GM21367 (cell line): Measurements from ENCODE around the gene MESD.

Experiments used
- ATAC-seq: cut with Tn5 transposase; IDR thresholded peaks from one replicate; pipeline ENCODE4 v1.9.1; 2021; ENCODE audit not compliant: unreplicated experiment

The MESD gene

DNA sequence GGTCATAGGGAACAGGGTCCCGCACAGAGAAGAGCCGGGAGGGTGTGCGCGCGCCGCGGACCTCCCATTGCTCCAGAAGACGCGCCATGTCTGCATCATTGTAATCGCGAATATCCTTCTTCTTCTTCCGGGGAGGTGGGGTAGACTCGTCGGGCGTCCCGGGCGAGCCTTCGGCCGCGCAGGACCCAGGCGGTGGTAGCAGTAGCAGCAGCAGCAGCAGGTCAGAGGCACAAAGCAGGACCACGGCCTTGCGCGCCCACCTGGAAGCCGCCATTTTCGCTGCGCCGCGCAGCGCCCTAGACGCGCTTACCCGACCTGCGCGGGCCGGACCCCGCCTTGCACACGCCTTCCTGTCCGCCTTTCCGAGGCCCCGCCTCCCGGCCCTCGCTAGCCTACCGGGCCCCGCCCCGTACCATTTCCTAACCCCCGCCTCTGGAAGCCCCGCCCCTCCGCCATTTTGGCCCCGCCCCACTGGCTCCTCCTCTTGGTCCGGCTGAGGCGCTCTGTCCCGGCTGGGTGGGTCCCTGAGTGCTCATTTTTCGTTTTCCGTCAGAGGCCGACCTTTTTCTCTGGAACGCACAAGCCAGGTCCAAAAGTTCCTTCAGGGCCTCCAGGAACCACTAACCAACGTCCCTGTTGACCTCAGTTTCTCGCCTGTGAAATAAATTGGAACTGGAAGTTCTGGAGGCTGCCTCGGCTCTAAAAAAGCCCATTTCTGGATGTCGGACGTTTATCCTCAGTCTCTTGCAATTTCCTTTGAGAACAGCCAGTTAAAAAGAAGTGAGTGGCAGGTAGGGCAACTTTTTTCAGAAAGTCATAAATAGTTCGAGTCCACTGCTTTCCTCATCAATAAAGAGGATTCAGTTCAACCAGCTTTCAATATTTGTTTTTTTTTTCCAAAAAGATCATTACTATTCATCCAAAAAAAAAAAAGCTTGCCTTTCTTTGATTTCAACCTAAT is at the start of gene MESD:
MESD (minus strand) TSS at position 302 of the 961 bp plus-strand sequence; CDS start at position 274, 28 bp downstream.
- peak; percentile 94 for ATAC-seq

DNA sequence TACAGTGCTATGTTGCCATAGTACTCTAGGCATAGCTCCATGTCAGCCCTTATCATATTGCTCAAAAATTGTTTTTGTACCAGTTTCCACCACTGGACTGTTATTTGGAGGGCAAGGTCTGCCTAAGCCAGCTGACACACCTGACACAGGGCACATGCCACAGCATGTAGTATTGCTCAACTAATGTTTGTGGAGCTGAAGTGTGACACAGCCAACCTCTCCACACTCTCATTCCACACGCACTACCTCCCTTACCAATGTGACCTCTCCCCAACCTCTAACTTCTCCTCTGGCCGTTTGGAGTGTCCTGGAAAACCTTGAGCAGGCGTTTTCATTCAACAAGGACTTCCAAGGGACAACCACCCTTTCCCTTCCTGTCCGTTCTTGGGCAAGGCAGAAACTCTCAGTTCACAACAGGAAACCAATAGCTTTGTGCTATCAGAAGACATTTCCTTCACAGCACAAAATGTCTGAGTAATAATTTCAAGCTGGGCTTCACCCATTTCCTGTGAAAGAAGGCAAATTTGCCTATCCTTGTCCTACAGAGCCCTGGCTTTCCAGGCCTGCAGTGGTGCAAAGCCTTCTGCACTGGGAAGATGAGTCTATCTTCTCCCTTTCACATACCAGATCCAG is 49.5 kb upstream of the MESD start:
- ATAC-seq, result no peak

DNA sequence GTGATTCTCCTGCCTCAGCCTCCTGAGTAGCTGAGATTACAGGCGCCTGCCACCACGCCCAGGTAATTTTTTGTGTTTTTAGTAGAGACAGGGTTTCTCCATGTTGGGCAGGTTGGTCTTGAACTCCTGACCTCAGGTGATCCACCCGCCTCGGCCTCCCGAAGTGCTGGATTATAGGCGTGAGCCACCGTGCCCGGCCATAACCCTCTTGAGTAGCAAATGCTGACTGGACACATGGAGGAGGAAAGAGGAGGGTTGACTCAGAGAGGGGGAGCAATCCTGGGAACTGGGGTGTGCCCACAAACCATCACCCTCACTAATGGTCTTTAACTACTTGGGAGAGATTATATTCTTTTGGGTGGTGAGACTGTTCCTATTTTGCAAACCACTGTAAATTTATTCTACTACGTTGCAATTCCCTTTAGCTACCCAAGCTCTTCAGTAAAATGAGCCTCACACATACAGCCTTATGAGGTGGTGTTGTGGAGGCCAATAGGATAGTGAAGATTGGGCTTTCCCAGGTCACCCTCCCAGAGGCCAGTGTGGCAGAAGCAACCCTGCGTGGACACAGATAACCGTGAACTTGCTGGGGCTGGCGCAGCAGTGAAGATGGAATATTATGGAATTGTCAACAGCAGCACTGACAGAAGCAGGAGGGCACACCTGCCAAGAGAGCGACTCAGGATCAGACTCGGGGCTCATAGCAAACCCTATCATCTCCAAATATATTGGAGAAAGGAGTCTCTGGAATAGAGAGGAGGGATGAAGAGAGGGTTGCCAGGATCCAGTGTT is 48.5 kb upstream of the MESD start:
- no peak for ATAC-seq

DNA sequence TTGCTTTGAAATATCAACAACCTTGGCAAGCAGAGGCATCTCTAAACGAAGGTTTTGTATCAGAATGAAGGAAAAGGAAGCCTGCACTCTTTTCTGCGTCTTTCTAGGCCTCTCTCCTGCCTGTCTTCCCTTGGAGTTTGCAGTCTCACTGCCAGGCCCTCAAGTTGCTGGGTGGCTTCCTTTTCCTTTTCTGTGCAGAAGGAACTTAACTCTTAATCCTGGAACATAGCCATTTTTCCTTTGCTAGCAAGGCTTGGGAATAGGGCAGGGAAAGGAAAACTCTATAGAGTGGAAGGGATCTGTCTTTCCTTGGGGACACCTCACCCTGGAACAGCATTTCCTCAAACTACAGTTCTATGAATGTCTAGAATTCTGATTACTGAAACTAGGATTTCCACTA is 43.9 kb upstream of the MESD start:
- ATAC-seq, result no peak

DNA sequence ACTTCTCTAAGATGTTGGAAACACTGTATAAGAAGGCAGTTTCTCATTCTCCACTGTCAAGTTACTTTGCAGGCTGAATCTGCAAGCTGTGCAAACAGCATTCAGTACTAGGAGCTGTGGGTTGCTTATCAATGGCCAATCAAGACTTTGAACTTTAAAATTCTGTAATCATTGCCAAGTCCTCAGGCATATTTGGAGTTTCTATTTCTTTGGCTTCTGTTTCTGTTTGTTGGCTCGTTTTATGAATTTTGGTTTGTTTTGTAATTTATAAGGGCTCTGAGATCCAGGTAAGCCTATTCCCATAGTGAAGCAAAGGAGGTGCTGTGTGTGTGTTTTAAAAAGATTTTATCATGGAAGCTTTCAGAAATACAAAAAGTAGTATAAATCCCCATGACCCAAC is 43.2 kb upstream of the MESD start:
- ATAC-seq, result no peak

DNA sequence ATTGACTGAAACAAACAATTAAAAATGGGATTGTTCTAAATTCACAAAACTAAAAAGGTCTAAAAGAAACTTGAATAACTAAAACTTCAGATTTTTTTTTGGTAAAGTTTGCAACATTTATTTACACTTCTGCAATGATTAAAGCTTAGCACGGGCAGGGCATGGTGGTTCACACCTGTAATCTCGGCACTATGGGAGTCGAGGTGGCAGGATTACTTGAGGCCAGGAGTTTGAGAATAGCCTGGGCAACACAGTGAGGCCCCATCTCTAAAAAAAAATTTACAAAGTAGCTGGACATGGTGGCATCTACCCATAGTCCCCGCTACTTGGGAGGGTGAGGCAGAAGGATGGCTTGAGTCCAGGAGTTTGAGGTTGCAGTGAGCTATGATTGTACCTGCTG is 42.7 kb upstream of the MESD start:
- ATAC-seq, result no peak

DNA sequence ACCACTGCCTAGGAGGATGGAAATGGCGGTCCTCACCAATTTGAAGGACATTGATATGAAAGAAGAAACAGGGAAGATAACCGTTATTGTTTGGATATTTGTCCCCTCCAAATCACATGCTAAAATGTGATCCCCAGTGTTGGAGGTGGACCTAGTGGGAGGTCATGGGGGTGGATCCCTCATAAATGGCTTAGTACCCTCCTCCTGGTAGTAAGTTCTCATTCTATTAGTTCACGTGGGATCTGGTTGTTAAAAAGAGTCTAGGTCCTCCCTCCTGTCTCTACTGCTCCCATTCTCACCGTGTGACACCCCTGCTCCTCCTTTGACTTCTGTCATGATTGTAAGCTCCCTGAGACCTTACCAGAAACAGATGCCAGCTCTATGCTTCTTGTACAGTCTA is 41.6 kb upstream of the MESD start:
- no peak for ATAC-seq

DNA sequence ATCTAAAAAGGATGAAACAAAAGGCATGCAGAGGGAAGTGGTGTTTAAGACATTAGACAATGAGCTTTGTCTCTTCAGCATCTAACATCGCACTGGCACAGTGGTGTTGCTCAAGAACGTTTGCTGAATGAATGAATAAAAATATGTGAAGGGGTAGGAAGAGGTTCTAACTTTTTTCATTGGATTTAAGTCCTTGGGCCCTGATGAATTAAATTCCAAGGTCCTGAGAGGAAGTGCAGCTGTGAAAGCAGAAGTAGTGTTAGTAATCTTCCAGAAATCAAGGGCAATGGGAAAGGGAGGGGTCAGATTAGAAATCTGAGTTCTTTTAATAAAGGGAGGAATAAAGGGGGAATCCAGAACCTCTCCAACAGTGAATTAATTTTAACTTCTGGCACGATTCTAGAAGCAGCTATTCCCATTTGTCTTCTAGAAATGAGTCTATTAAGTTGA is 40.7 kb upstream of the MESD start:
- ATAC-seq, result no peak

DNA sequence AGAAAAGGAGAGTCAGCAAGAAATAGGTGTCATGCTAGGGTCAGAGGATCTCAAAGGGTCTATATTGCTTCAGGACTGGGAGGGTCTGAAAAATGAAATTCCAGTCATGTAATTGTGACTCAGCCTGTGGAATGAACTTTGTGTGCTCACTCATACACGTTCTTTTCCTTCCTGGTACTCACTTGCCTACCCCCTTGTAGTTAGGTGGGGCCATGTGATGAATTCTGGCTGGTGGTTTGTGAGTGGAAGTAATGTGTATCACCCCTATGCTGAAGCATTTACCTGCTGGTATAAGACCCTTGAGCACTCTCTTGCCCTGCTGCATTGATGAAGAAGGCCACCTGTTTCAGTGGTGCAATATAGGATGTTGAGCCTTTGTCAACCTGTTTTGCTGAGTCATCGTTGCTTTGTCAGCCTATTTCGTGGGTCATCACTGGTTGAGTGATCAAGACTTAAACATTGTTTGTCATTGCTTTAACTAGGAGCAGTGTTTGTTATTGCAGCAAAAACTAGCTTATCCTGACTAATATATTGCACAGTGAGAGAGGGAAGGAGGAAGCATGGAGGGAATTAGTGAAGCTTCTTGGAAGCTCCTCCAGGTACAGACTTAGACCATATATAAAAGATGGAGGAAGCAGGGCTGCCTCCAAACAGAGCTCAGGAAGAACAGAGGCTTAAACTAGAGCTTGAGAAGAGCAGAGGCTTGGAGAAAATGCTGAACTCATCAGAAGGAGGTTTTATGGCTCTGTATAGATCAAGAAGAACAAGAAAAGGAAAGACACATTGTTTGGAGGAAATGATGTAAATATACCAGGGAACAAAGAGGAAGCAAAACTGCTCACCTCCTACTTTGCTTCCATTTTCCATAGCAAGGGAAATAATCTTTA is 40.0 kb upstream of the MESD start:
- no peak for ATAC-seq

DNA sequence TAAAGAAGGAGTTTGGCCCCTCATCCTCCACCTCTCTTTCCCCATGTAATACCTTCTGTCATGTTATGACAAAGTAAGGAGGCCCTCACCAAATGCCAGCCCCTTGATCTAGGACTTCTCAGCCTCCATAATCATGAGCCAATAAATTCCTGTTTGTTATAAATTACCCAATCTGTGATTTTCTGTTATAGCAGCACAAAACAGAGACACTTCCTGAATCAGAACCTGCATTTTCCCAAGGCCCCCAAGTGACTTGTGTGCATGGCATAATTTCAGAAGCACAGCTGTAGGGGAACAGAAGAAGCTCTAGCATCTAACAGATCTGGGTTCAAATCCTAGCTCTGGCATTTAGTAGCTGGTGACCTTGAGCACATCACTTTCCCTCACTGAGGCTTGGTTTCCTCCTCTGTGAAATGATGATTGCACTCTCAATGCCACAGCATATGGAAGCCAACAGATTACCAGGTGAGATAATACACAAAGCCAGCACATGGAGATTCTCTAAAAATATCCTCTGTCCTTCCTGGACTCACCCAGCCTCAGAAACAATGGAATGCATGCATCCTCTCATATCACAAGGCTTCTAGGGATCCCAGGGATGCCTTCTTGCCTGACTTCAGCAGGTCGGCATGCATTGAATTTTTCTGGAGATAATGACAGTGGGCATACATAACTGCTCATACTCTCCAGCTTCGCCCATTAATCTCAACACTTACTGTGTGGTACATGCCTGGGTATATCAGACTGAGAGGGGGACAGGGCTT is 37.4 kb upstream of the MESD start:
- ATAC-seq, result no peak

DNA sequence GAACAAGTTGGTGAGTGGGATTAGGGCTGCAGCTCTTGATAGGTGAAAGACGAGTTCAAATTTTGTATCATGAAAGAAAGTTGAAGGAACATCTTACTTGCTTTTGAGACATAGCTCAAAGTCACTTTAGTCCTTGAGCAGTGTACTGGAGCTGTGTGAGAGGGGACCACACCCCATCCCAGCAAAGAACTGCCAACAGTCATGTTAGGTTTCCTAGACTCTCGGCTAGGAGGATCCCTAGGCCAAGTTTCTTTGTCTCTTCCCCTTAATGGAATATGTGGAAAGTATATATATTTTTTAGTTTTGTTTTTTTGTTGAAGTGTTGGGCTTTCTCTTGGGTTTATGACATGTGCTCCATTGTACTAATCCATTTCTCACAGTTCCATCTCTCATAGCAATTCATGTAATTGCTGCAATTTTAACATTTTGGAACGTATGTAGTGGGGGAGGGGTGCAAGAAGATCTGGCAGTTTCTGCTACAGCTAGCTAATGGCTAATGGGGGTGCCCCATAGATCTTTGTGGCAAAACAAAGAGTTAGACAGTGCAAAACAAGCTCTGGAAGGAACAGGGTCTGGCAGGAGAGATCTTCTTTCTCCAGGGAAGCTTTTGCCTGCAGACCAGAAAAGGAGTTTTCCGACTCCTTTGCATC is 36.2 kb upstream of the MESD start:
- no peak for ATAC-seq

DNA sequence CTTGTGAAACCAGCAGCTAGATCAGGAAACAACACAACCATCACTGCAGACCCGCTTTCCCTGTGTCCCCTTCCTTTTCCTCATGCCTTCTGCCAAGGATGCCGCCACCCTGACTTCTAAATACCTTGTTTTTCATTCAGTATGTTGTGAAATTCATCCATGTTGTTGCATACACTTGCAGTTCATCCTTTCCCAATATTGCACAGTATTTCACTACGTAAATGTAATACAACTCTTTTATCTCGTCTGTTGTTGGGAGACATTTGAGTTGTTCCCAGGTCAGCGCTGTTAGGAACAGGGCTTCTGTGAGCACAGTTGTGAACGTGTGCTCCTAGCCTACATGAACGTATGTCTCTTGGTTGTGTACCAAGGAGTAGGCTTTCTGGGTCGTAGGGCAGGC is 35.3 kb upstream of the MESD start:
- ATAC-seq, result no peak

DNA sequence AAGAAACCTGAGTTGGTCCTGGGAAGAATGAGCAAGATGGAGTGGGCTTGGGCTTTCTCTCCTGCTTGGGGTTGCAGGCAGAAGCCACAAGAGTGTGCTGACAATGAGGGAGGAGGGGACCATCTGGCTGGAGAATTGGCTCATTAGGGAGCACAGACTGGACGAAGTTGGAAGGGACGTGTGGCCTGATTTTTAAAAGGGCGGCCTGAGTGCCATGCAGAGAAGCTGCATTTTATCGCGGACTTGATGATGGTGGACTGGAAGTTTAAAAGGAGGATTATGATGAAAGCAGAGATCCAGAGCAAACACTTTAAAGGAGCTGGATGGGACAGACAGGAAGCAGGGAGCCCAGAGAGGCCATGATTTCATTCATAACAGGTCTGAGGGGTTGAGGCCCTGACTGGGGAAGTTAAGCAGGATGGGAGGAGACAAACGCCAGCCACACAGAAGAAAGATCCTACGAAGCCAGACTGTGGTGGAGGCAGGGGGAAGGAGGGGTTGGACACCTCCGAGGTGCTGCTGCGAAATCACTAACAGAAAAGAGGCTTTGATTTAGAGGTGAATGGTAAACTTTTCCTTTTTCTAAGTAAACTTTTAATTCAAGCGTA is 34.8 kb upstream of the MESD start:
- no peak for ATAC-seq

DNA sequence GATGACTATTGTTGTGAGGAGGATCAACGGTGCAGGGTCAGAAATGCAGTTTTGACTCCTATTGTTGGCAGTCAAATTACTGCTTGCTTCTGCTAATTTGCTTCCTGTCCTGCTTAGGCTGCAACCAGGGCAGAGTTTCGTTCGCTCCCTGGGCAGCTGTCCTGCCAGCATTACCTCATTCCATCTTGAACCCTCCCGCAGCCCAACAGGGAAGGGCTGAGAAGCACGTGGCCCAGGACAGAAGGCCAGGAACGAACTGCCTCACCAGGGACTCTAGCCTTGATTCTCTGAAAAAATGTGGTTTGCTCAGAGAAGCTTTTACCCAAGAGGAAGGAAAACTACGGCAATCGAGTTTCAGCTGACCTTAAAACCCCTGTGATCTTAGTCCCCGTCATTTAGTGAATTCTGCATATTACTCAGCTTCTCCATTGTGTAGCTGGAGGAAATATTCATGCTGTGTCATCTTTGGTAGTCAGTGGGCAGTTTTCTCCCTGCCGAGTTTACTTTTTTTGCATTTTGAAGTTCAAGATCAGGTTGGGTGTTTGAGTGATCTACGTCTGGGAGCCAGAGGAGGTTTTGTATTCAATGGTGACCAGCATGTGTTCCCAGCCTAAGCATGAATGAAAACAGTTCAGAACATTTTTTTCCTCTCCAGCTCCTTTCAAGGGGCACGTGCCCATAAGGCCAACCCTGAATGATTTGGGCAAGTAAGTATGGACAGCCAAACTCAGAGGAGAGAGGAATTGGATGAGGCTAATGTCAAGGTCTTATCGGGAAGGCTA is 34.1 kb upstream of the MESD start:
- ATAC-seq, result peak; percentile 85

DNA sequence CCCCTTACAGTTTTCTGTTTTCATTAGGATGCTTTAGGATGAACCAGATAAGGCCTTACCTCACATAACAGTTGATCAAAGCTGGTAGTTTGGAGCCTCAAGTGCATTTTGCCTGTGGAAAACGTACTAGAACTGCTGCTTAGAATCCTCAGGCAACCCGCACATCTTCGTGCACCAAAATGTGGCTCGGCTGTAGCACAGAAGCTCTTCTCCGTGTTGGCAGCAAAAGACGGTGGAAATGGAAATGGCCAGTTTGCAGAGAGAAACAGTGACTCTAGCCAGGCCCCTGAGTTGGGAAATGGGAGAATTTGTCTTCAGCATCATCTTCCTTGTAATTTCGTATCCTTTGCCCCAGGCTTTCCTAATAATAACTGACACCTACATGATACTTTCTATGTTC is 31.7 kb upstream of the MESD start:
- no peak for ATAC-seq

DNA sequence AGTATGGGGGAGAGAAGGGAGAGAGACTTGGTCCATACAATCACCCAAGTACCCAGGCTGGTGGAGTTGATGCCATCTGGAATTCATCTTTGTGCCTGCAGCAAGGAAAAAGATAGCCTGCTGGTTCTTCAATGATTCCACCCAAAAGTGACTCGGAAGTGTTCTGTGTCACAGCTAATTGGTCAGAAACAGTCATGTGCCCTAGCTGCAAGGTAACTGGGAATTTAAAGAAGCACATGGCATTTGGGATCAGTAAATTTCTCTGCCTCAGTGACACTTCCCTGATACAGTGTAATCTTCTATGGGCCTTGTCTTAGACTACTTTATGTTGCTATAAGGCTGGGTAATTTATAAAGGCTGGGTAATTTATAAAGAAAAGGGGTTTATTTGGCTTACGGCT is 28.6 kb upstream of the MESD start:
- ATAC-seq, result no peak

DNA sequence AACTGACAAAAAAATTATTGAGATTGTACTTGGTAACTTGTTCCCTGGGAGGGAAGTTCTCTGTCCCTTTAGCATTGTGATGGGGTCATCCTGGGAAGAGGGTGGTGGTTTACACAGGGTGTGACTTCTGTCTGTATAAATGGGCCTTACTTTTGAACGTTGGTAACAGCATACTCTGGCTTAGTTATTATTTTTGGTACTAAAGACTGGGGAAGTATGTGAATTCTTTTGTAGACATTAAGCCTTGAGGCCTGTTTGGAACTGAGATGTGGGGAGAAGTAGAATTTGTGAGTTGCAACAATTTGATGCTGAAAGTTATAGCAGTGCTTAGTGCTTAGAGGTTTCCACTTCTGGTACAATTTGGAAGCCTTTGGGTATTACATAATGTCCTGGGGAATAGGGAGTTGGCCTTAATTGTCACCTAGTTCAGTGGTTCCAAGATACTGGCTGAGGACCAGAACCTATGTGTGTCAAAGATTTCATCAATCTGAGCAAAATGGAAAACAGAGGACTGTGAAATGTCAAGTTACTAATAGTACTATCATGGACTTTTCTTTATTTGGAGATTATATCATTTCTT is 27.0 kb upstream of the MESD start:
- no peak for ATAC-seq
